HAP-1 (cell line): ENCODE data around the gene ALKBH4.
A peak's percentile ranks its signal among the peaks of the same experiment; 100 is the strongest.

Source experiments
- DNase-seq, 2 experiments: peaks; one replicate each; pipeline ENCODE4 v3.0.0-alpha.2; 2016 to 2020; ENCODE audit warnings: low spot score in 2 of 2
- H3K27me3 ChIP-seq: fragments of 250-450 bp; sonication (Bioruptor Pico); 2 replicates; pipeline ENCODE4 v1.5.1; 2020; ENCODE audit warnings: low read depth, mild to moderate bottlenecking, moderate library complexity
- H3K36me3 ChIP-seq: fragments of 250-450 bp; sonication (Bioruptor Pico); replicated peaks from 2 replicates; pipeline ENCODE4 v1.5.1; 2020; ENCODE audit warnings: mild to moderate bottlenecking
- H3K4me1 ChIP-seq: fragments of 250-450 bp; sonication (Bioruptor Pico); 2 replicates; pipeline ENCODE4 v1.5.1; 2020; ENCODE audit warnings: mild to moderate bottlenecking
- H3K4me3 ChIP-seq: fragments of 250-450 bp; sonication (Bioruptor Pico); 2 replicates; pipeline ENCODE4 v1.5.1; 2020; ENCODE audit warnings: mild to moderate bottlenecking, moderate library complexity
- H3K9me3 ChIP-seq: fragments of 250-450 bp; sonication (Bioruptor Pico); 2 replicates; pipeline ENCODE4 v1.5.1; 2020; ENCODE audit warnings: mild to moderate bottlenecking, moderate library complexity
- in situ Hi-C: fragments of 300-500 bp; cut with MboI; formaldehyde crosslinking; loops from 3 replicates; pipeline ENCODE4 v1.14.3; 2020; ENCODE audit warnings: low sequenced_read_pairs, inconsistent platforms, mixed read lengths

Gene ALKBH4

GRCh38 chr7:102433219-102434038, 31.2 kb downstream of the ALKBH4 start, which contains the start of gene ORAI2:
Gene ORAI2, plus strand, starts transcription at chr7:102433575. Its CDS starts 5,382 bp downstream, at chr7:102438957.
- Histone ChIP-seq H3K9me3 (no peaks in the 10 kb centered on the region), H3K4me1 (peaks cover 10% of the 10 kb centered on the region; the same call in 1 of the 2 replicates), H3K27me3 (no peaks in the 10 kb centered on the region), H3K36me3 (no peaks in the 10 kb centered on the region), H3K4me3 (peak within 1 kb of the TSS; percentile 72)
- in situ Hi-C loops, result no loop called here
- DNase-seq, result peak; percentile 63 to 88

GRCh38 chr7:102432442-102433218, 32.0 kb downstream of the ALKBH4 start:
- no peak for DNase-seq
- in situ Hi-C loops, result no loop called here
- Histone ChIP-seq H3K9me3 (no peaks in the 10 kb centered on the region), H3K36me3 (no peaks in the 10 kb centered on the region), H3K4me3 (peak overlapping the region; percentile 36), H3K4me1 (peaks cover 10% of the 10 kb centered on the region; the same call in 1 of the 2 replicates), H3K27me3 (no peaks in the 10 kb centered on the region)

- no peaks in the 10 kb centered on the region for H3K27me3 ChIP-seq
- H3K9me3 ChIP-seq, result no peaks in the 10 kb centered on the region
- no peak overlapping the region for H3K4me3 ChIP-seq
- in situ Hi-C loops, result no loop called here
- peak; percentile 11 to 35 for DNase-seq
- no peaks in the 10 kb centered on the region; the same call in 1 of the 2 replicates for H3K36me3 ChIP-seq
- H3K4me1 ChIP-seq, result peaks cover 10% of the 10 kb centered on the region; the same call in 1 of the 2 replicates
These were observed 32.9 kb downstream of the ALKBH4 start for GRCh38 chr7:102431617-102432298.

- peaks cover 15% of the 10 kb centered on the region for H3K36me3 ChIP-seq
- in situ Hi-C loops, result no loop called here
- peaks cover 9% of the 10 kb centered on the region; the same call in 1 of the 2 replicates for H3K4me1 ChIP-seq
- no peaks in the 10 kb centered on the region for H3K9me3 ChIP-seq
- no peaks in the 10 kb centered on the region for H3K27me3 ChIP-seq
- H3K4me3 ChIP-seq, result no peak overlapping the region
- no peak for DNase-seq
These were observed 35.3 kb downstream of the ALKBH4 start for GRCh38 chr7:102429141-102429899.

- H3K4me1 ChIP-seq, result peaks cover 5% of the 10 kb centered on the region; the same call in 1 of the 2 replicates
- peaks cover 18% of the 10 kb centered on the region for H3K36me3 ChIP-seq
- H3K4me3 ChIP-seq, result no peak overlapping the region
- no peak for DNase-seq
- in situ Hi-C loops, result no loop called here
- H3K9me3 ChIP-seq, result no peaks in the 10 kb centered on the region
- H3K27me3 ChIP-seq, result no peaks in the 10 kb centered on the region
These were observed 37.7 kb downstream of the ALKBH4 start for GRCh38 chr7:102427019-102427405.

GRCh38 chr7:102426268-102427018, 38.2 kb downstream of the ALKBH4 start:
- H3K9me3 ChIP-seq, result no peaks in the 10 kb centered on the region
- no peaks in the 10 kb centered on the region for H3K4me1 ChIP-seq
- H3K36me3 ChIP-seq, result peaks cover 20% of the 10 kb centered on the region
- H3K4me3 ChIP-seq, result no peak overlapping the region
- in situ Hi-C loops, result no loop called here
- DNase-seq, result no peak
- no peaks in the 10 kb centered on the region for H3K27me3 ChIP-seq

GRCh38 chr7:102425639-102426267, 38.9 kb downstream of the ALKBH4 start:
- H3K9me3 ChIP-seq, result no peaks in the 10 kb centered on the region
- peaks cover 25% of the 10 kb centered on the region for H3K36me3 ChIP-seq
- no peaks in the 10 kb centered on the region for H3K4me1 ChIP-seq
- H3K27me3 ChIP-seq, result no peaks in the 10 kb centered on the region
- in situ Hi-C loops, result no loop called here
- no peak overlapping the region for H3K4me3 ChIP-seq
- DNase-seq, result no peak

- Histone ChIP-seq H3K9me3 (no peaks in the 10 kb centered on the region), H3K27me3 (no peaks in the 10 kb centered on the region), H3K4me1 (no peaks in the 10 kb centered on the region), H3K36me3 (peaks cover 33% of the 10 kb centered on the region), H3K4me3 (no peak overlapping the region)
- in situ Hi-C loops, result no loop called here
- no peak for DNase-seq
These were observed 39.9 kb downstream of the ALKBH4 start for GRCh38 chr7:102424787-102425218.

- no peaks in the 10 kb centered on the region for H3K27me3 ChIP-seq
- no peaks in the 10 kb centered on the region for H3K9me3 ChIP-seq
- no peak for DNase-seq
- in situ Hi-C loops, result no loop called here
- peaks cover 33% of the 10 kb centered on the region for H3K36me3 ChIP-seq
- no peak overlapping the region for H3K4me3 ChIP-seq
- H3K4me1 ChIP-seq, result no peaks in the 10 kb centered on the region
These were observed 40.5 kb downstream of the ALKBH4 start for GRCh38 chr7:102424129-102424551.

GRCh38 chr7:102421706-102422240, 42.9 kb downstream of the ALKBH4 start:
- no peak overlapping the region for H3K4me3 ChIP-seq
- no peaks in the 10 kb centered on the region for H3K9me3 ChIP-seq
- DNase-seq, result no peak
- no peaks in the 10 kb centered on the region for H3K4me1 ChIP-seq
- no peaks in the 10 kb centered on the region for H3K27me3 ChIP-seq
- in situ Hi-C loops, result no loop called here
- H3K36me3 ChIP-seq, result peaks cover 45% of the 10 kb centered on the region

- Histone ChIP-seq H3K36me3 (peaks cover 45% of the 10 kb centered on the region), H3K4me1 (no peaks in the 10 kb centered on the region), H3K4me3 (no peak overlapping the region), H3K9me3 (no peaks in the 10 kb centered on the region), H3K27me3 (no peaks in the 10 kb centered on the region)
- DNase-seq, result no peak
- in situ Hi-C loops, result no loop called here
These were observed 46.1 kb downstream of the ALKBH4 start for GRCh38 chr7:102418592-102418991.

GRCh38 chr7:102417105-102417504, 47.6 kb downstream of the ALKBH4 start:
- H3K4me3 ChIP-seq, result no peak overlapping the region
- no peaks in the 10 kb centered on the region for H3K9me3 ChIP-seq
- H3K4me1 ChIP-seq, result no peaks in the 10 kb centered on the region
- in situ Hi-C loops, result no loop called here
- no peak for DNase-seq
- H3K36me3 ChIP-seq, result peaks cover 58% of the 10 kb centered on the region
- no peaks in the 10 kb centered on the region for H3K27me3 ChIP-seq
